ENCODE data around the gene UBE2N. TPM values are rescaled to one million over a fixed set of nuclear protein-coding genes. Genes with fewer than 3 reads are reported as not detected.
"Not testable (repeated sequence)": the region's sequence is repeated elsewhere in the genome, so short reads cannot be mapped to it uniquely, and the experiment has no call there.

The UBE2N gene
- total RNA-seq, 1 donor from 2014 or later = 70.0 TPM

- no peak for DNase-seq (ENCODE audit: low spot score)
- TF ChIP-seq CTCF (IDR thresholded peaks at IDR 0.05) = no peak
- Mint-ChIP-seq H3K27ac (ENCODE audit: unreplicated experiment) (no peak overlapping the region), H3K36me3 (ENCODE audit: low read depth) (peaks cover 1% of the 10 kb centered on the region), H3K9me3 (ENCODE audit: low read depth) (no peaks in the 10 kb centered on the region), H3K27me3 (ENCODE audit: low read depth) (no peaks in the 10 kb centered on the region), H3K4me1 (ENCODE audit: low read depth) (peaks cover 22% of the 10 kb centered on the region), H3K4me3 (ENCODE audit: unreplicated experiment) (no peak overlapping the region)
Observed at GRCh38 chr12:93393425-93393824, 48.3 kb downstream of the UBE2N start.

GRCh38 chr12:93390549-93391297 is 51.0 kb downstream of the UBE2N start:
- no peak for DNase-seq (ENCODE audit: low spot score)
- Mint-ChIP-seq H3K4me1 (ENCODE audit: low read depth) (peaks cover 34% of the 10 kb centered on the region), H3K27ac (ENCODE audit: unreplicated experiment) (peak overlapping the region; percentile 45), H3K27me3 (ENCODE audit: low read depth) (no peaks in the 10 kb centered on the region), H3K36me3 (ENCODE audit: low read depth) (no peaks in the 10 kb centered on the region), H3K9me3 (ENCODE audit: low read depth) (no peaks in the 10 kb centered on the region), H3K4me3 (ENCODE audit: unreplicated experiment) (no peak overlapping the region)
- TF ChIP-seq CTCF (IDR thresholded peaks at IDR 0.05) = no peak

- H3K36me3 Mint-ChIP-seq (ENCODE audit: low read depth) = no peaks in the 10 kb centered on the region
- H3K4me3 Mint-ChIP-seq (ENCODE audit: unreplicated experiment) = no peak overlapping the region
- H3K27ac Mint-ChIP-seq (ENCODE audit: unreplicated experiment) = no peak overlapping the region
Observed at GRCh38 chr12:93390031-93390430, 51.7 kb downstream of the UBE2N start.

GRCh38 chr12:93387780-93388179 is 54.0 kb downstream of the UBE2N start:
- Mint-ChIP-seq H3K27me3 (ENCODE audit: low read depth) (no peaks in the 10 kb centered on the region), H3K4me1 (ENCODE audit: low read depth) (peaks cover 40% of the 10 kb centered on the region), H3K9me3 (ENCODE audit: low read depth) (no peaks in the 10 kb centered on the region), H3K4me3 (ENCODE audit: unreplicated experiment) (no peak overlapping the region), H3K27ac (ENCODE audit: unreplicated experiment) (peak overlapping the region; percentile 46), H3K36me3 (ENCODE audit: low read depth) (no peaks in the 10 kb centered on the region)
- TF ChIP-seq CTCF (IDR thresholded peaks at IDR 0.05) = no peak
- DNase-seq (ENCODE audit: low spot score) = no peak

More at GRCh38 chr12:93390031-93390430, 51.7 kb downstream of the UBE2N start:
- no peak for TF ChIP-seq CTCF (IDR thresholded peaks at IDR 0.05)
- H3K9me3 Mint-ChIP-seq (ENCODE audit: low read depth) = no peaks in the 10 kb centered on the region
- DNase-seq (ENCODE audit: low spot score) = no peak
- no peaks in the 10 kb centered on the region for H3K27me3 Mint-ChIP-seq (ENCODE audit: low read depth)
- peaks cover 39% of the 10 kb centered on the region for H3K4me1 Mint-ChIP-seq (ENCODE audit: low read depth)

GRCh38 chr12:93381976-93382437 is 59.7 kb downstream of the UBE2N start:
- Mint-ChIP-seq H3K4me1 (ENCODE audit: low read depth) (peaks cover 50% of the 10 kb centered on the region), H3K4me3 (ENCODE audit: unreplicated experiment) (peak overlapping the region; percentile 100), H3K27ac (ENCODE audit: unreplicated experiment) (peak overlapping the region; percentile 100)
- not testable (repeated sequence) for H3K36me3 Mint-ChIP-seq (ENCODE audit: low read depth); H3K9me3 Mint-ChIP-seq (ENCODE audit: low read depth); DNase-seq (ENCODE audit: low spot score); H3K27me3 Mint-ChIP-seq (ENCODE audit: low read depth)
